KMS-11 (cell line): Measurements from ENCODE around the gene KLF17.

Experiments used
- H2AFZ ChIP-seq: fragments of 200-600 bp; sonication (generic); 2 replicates; pipeline ENCODE4 v1.6.1; 2016; ENCODE audit warnings: antibody characterized with exemption, mixed run types, low read depth
- H3K27ac ChIP-seq: fragments of 200-600 bp; sonication (generic); 2 replicates; pipeline ENCODE4 v1.6.1; 2016; ENCODE audit warnings: mild to moderate bottlenecking, mixed run types
- H3K27me3 ChIP-seq: fragments of 200-600 bp; sonication (generic); 2 replicates; pipeline ENCODE4 v1.6.1; 2017; ENCODE audit warnings: mild to moderate bottlenecking, low read depth, mixed run types, moderate library complexity; ENCODE audit not compliant: insufficient read depth
- H3K36me3 ChIP-seq: fragments of 200-600 bp; sonication (generic); 2 replicates; pipeline ENCODE4 v1.6.1; 2017; ENCODE audit warnings: mild to moderate bottlenecking, mixed run types; ENCODE audit not compliant: insufficient read depth
- H3K4me1 ChIP-seq: fragments of 200-600 bp; sonication (generic); 2 replicates; pipeline ENCODE4 v1.6.1; 2016; ENCODE audit warnings: mild to moderate bottlenecking, low read depth, mixed run types; ENCODE audit not compliant: poor library complexity, severe bottlenecking
- H3K4me2 ChIP-seq: fragments of 200-600 bp; sonication (generic); 2 replicates; pipeline ENCODE4 v1.7.0; 2016; ENCODE audit warnings: mild to moderate bottlenecking, mixed run types
- H3K4me3 ChIP-seq: fragments of 200-600 bp; sonication (generic); IDR thresholded peaks from 2 replicates; pipeline ENCODE4 v1.6.1; 2017; ENCODE audit warnings: low read depth, low read length, mixed read lengths; ENCODE audit not compliant: insufficient read depth
- H3K79me2 ChIP-seq: fragments of 200-600 bp; sonication (generic); 2 replicates; pipeline ENCODE4 v1.6.1; 2016; ENCODE audit warnings: low read depth, mixed run types; ENCODE audit not compliant: insufficient read depth
- H3K9ac ChIP-seq: fragments of 200-600 bp; sonication (generic); 2 replicates; pipeline ENCODE4 v1.6.1; 2016; ENCODE audit warnings: mild to moderate bottlenecking, mixed run types
- H4K20me1 ChIP-seq: fragments of 200-600 bp; sonication (generic); 2 replicates; pipeline ENCODE4 v1.6.1; 2016; ENCODE audit warnings: mild to moderate bottlenecking, mixed run types; ENCODE audit not compliant: insufficient read depth
- TF ChIP-seq, protein P1 (sequence below): fragments of 200-600 bp; sonication (generic); conservative IDR thresholded peaks from 2 replicates; pipeline ENCODE4 v1.6.1; 2017; ENCODE audit warnings: low read depth, mild to moderate bottlenecking, antibody characterized with exemption, low read length, moderate library complexity, mixed read lengths

Gene KLF17

DNA sequence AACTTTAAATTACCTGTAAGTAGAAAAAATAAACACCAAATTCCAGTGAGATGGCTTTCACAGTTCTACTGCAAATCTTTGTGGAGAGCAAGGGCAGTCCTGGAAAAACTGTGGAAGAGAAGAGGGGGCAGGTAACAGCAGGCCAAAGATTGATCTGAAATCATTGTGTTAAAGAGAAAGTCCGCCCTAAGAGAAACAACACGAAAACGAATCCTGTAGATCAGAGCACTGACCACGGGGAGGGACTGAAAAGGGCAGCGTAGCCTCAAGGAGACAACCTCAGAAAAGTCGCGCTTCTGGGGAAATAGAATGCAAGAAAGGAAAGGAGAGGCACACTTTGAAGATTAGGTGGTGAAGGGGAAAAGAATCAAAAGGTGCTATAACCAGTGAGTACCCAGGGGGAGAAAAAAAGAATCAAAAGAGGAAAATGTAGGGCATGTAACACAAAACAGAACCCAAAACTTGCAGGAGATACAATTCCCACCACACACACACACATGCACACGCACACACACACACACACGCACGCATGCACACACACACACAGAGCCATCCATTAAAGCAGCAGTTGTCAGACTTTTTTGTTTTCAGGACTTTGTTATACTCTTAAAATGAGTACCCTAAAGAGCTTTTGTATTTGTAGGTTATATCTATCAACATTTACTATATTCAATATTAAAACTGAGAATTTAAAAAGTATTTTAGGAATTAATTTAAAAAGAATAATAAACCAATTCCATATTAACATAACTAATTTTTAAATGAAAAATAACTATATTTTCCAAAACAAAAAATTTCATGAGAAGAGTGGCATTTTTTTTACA, 28.0 kb upstream of the KLF17 start:
- no peak overlapping the region for H2AFZ ChIP-seq
- no peak overlapping the region for H3K27ac ChIP-seq
- H4K20me1 ChIP-seq: no peaks in the 10 kb centered on the region
- H3K36me3 ChIP-seq: no peaks in the 10 kb centered on the region
- no peak overlapping the region for H3K4me3 ChIP-seq
- no peaks in the 10 kb centered on the region for H3K4me1 ChIP-seq
- no peak overlapping the region for H3K4me2 ChIP-seq
- no peaks in the 10 kb centered on the region for H3K27me3 ChIP-seq
- H3K9ac ChIP-seq: no peak overlapping the region
- no peaks in the 10 kb centered on the region for H3K79me2 ChIP-seq
- TF ChIP-seq, protein P1, sequence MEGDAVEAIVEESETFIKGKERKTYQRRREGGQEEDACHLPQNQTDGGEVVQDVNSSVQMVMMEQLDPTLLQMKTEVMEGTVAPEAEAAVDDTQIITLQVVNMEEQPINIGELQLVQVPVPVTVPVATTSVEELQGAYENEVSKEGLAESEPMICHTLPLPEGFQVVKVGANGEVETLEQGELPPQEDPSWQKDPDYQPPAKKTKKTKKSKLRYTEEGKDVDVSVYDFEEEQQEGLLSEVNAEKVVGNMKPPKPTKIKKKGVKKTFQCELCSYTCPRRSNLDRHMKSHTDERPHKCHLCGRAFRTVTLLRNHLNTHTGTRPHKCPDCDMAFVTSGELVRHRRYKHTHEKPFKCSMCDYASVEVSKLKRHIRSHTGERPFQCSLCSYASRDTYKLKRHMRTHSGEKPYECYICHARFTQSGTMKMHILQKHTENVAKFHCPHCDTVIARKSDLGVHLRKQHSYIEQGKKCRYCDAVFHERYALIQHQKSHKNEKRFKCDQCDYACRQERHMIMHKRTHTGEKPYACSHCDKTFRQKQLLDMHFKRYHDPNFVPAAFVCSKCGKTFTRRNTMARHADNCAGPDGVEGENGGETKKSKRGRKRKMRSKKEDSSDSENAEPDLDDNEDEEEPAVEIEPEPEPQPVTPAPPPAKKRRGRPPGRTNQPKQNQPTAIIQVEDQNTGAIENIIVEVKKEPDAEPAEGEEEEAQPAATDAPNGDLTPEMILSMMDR: no peak

DNA sequence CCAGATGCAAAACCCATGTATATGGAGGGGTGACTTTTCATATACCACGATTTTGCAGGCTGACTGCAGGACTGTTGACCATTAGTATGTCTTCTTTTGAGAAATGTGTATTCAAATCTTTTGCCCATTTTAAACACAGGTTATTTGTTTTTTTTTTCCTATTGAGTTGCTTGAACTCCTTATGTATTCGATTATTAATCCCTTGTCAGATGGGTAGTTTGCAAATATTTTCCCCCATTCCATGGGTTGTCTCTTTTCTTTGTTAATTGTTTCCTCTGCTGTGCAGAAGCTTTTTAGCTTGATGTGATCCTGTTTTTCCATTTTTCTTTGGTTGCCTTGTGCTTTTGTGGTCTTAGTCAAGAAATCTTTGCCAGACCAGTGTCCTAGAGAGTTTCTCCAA, 24.6 kb upstream of the KLF17 start:
- Histone ChIP-seq H3K4me1 (no peaks in the 10 kb centered on the region), H3K27ac (no peak overlapping the region)
- TF ChIP-seq, protein P1: no peak

DNA sequence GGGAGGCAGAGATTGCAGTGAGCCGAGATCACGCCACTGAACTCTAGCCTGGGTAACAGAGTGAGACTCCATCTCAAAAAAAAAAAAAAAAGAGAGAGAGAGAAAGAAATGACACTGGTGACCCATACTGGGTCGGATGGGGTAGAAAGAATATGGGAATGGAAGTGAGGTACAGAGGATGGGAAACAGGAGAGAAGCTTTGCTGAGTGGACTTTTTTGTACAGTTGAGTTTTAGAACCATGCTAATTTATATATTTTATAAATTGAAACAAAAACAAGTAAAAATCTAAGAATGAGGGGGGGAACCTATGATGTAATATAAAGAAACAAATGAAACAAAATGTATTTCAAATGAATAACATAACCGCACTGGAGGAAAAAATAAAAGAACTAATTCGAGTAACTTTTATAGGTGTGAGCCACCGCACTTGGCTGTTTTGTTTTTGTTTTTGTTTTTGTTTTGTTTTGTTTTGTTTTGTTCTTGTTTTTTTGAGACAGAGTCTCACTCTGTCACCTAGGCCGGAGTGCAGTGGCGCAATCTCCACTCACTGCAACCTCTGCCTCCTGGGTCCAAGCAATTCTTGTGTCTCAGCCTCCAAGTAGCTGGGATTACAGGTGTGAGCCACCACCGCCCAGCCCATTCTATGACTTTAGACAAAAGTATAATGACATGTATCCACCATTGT, 18.3 kb upstream of the KLF17 start:
- H3K4me1 ChIP-seq: no peaks in the 10 kb centered on the region
- no peak overlapping the region for H2AFZ ChIP-seq
- no peak overlapping the region for H3K4me2 ChIP-seq
- no peak overlapping the region for H3K9ac ChIP-seq
- no peak overlapping the region for H3K4me3 ChIP-seq
- no peaks in the 10 kb centered on the region for H3K36me3 ChIP-seq
- TF ChIP-seq, protein P1: no peak
- H3K27me3 ChIP-seq: no peaks in the 10 kb centered on the region
- H3K27ac ChIP-seq: no peak overlapping the region
- no peaks in the 10 kb centered on the region for H4K20me1 ChIP-seq
- no peaks in the 10 kb centered on the region for H3K79me2 ChIP-seq

More for the DNA sequence above, 24.6 kb upstream of the KLF17 start:
- H3K27me3 ChIP-seq: no peaks in the 10 kb centered on the region
- no peak overlapping the region for H3K9ac ChIP-seq
- H3K36me3 ChIP-seq: no peaks in the 10 kb centered on the region
- H3K79me2 ChIP-seq: no peaks in the 10 kb centered on the region
- H4K20me1 ChIP-seq: no peaks in the 10 kb centered on the region
- H3K4me2 ChIP-seq: no peak overlapping the region
- H2AFZ ChIP-seq: no peak overlapping the region
- no peak overlapping the region for H3K4me3 ChIP-seq

DNA sequence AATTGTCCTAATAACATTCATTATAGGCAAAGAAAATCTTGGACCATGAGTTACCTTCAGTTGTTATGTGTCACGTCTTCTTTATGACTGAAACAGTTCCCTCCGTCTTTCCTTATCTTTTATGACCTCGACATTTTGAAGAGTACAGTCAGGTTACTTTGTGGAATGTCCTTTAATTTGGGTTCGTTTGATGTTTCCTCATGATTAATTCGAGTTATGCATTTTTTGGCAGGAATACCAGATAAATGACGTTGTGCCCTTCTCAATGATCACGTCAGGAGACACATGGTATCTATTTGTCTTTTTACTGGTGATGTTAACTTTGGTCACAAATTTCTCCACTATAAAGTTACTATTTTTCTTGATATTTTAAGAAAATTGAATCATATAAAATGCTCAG, 17.3 kb upstream of the KLF17 start:
- H3K4me1 ChIP-seq: no peaks in the 10 kb centered on the region
- no peak overlapping the region for H3K9ac ChIP-seq
- H3K27ac ChIP-seq: no peak overlapping the region
- no peak overlapping the region for H3K4me2 ChIP-seq
- no peak overlapping the region for H3K4me3 ChIP-seq
- H2AFZ ChIP-seq: no peak overlapping the region
- H3K36me3 ChIP-seq: no peaks in the 10 kb centered on the region
- TF ChIP-seq, protein P1: no peak
- no peaks in the 10 kb centered on the region for H3K27me3 ChIP-seq
- H3K79me2 ChIP-seq: no peaks in the 10 kb centered on the region
- H4K20me1 ChIP-seq: no peaks in the 10 kb centered on the region
